SH-SY5Y (cell line): ENCODE data around the gene MACROD2.

Experiments used
- GATA2 ChIP-seq: IDR thresholded peaks from 2 replicates; pipeline ENCODE4 v1.6.1; 2011; ENCODE audit warnings: mild to moderate bottlenecking, low read depth, low read length
- GATA3 ChIP-seq: IDR thresholded peaks from 2 replicates; pipeline ENCODE4 v1.6.1; 2011; ENCODE audit warnings: low read depth, mild to moderate bottlenecking, low read length, moderate library complexity

GRCh38 chr20:15977758-15978157 is 1982.4 kb downstream of the MACROD2 start:
- TF ChIP-seq GATA2 (no peak), GATA3 (no peak)
